ENCODE data around the gene FAM3C. TPM values are rescaled to one million over a fixed set of nuclear protein-coding genes. Genes with fewer than 3 reads are reported as not detected.

Gene FAM3C
- total and polyA plus RNA-seq, 2 of the 8 experiments (the other 6 are each of a cell fraction or from before 2014, with no cell fraction given) = 27.0 to 77.7 TPM

- H3K4me1 ChIP-seq (replicated peaks in 1 of 4; ENCODE audit: control insufficient read depth in 3 of 4, insufficient read depth in 4 of 4, low read length in 3 of 4) = no peaks in the 10 kb centered on the region
- no peak overlapping the region for H2AK5ac ChIP-seq (ENCODE audit: low read depth, low read length)
- WGBS, 2 experiments (ENCODE audit: extremely low coverage in 1 of 2, insufficient coverage in 1 of 2, insufficient read length in 1 of 2, insufficient replicate concordance in 2 of 2, low coverage in 1 of 2, low lambda C conversion rate in 2 of 2, missing lambda C conversion rate in 1 of 2) = 93% methylated on average over 1 of the region's 1 CpG; no CpG with 5 or more reads in 1 of the 2 experiments
- H3K79me2 ChIP-seq (ENCODE audit: control insufficient read depth in 1 of 2, insufficient read depth in 2 of 2, low read length in 2 of 2) = no peaks in the 10 kb centered on the region
- no peak overlapping the region for H4K8ac ChIP-seq (ENCODE audit: extremely low read depth, insufficient read depth, low read length)
- H3K56ac ChIP-seq (replicated peaks; ENCODE audit: insufficient read length, low read depth, low read length) = no peak overlapping the region
- H4K91ac ChIP-seq (replicated peaks; ENCODE audit: insufficient read length, low read length) = no peak overlapping the region
- H3K9me3 ChIP-seq (ENCODE audit: insufficient read depth in 2 of 2, low read depth in 1 of 2, low read length in 1 of 2) = no peaks in the 10 kb centered on the region
- no peak for TF ChIP-seq POLR2A (IDR thresholded peaks at IDR 0.05; ENCODE audit: control extremely low read depth in 1 of 2, low read depth in 2 of 2, low read length in 2 of 2)
- no peak for TF ChIP-seq TAF7 (optimal IDR thresholded peaks at IDR 0.05; ENCODE audit: borderline replicate concordance, low read depth, low read length)
- no peak for TF ChIP-seq MAX (IDR thresholded peaks at IDR 0.05)
- no peak for TF ChIP-seq PHF8 (conservative IDR thresholded peaks at IDR 0.05; ENCODE audit: low read depth, low read length)
- TF ChIP-seq ATF3 (IDR thresholded peaks at IDR 0.05; ENCODE audit: insufficient read depth, low read depth, low read length) = no peak
- TF ChIP-seq MAFK (IDR thresholded peaks at IDR 0.05; ENCODE audit: low read depth, low read length) = no peak
- TF ChIP-seq SP1 (IDR thresholded peaks at IDR 0.05; ENCODE audit: low read depth, low read length) = no peak
- H2AFZ ChIP-seq (ENCODE audit: low read length) = no peak overlapping the region
- H3K36me3 ChIP-seq (ENCODE audit: control insufficient read depth in 2 of 4, insufficient read depth in 4 of 4, low read length in 3 of 4) = no peaks in the 10 kb centered on the region
- no peaks in the 10 kb centered on the region for H3K79me1 ChIP-seq (ENCODE audit: low read depth, low read length)
- H3K23me2 ChIP-seq (ENCODE audit: low read depth, low read length) = no peaks in the 10 kb centered on the region
- no peak overlapping the region for H3K14ac ChIP-seq (ENCODE audit: insufficient read length)
- H3K27me3 ChIP-seq (replicated peaks in 1 of 4; ENCODE audit: control insufficient read depth in 3 of 4, extremely low read depth in 1 of 4, insufficient read depth in 3 of 4, low read length in 3 of 4) = no peaks in the 10 kb centered on the region
- CTCF ChIA-PET (ENCODE audit: partially characterized antibody) = interaction anchor here (0.5 kb wide), 1 partner anchor 1358 kb away, joined by 3 read pairs; no protein-coding TSS in a partner anchor
- no peak overlapping the region for H3K4me3 ChIP-seq (ENCODE audit: extremely low read depth in 1 of 4, insufficient read depth in 2 of 4, low read depth in 3 of 4, low read length in 4 of 4)
- no peak overlapping the region for H2BK120ac ChIP-seq (replicated peaks; ENCODE audit: low read depth, low read length)
- DNase-seq (ENCODE audit: low read depth in 1 of 2, low spot score in 2 of 2) (no peak), FAIRE-seq (no peak)
- H3K9ac ChIP-seq (replicated peaks in 1 of 4; ENCODE audit: extremely low read depth in 1 of 4, low read depth in 3 of 4, low read length in 3 of 4) = no peak overlapping the region
- H3K4ac ChIP-seq (replicated peaks; ENCODE audit: insufficient read length, low read depth, low read length) = no peak overlapping the region
- H2BK15ac ChIP-seq (ENCODE audit: low read length) = no peak overlapping the region
- H4K20me1 ChIP-seq (replicated peaks in 1 of 2; ENCODE audit: control insufficient read depth in 1 of 2, insufficient read depth in 2 of 2, low read length in 2 of 2) = no peaks in the 10 kb centered on the region
- no peak overlapping the region for H4K5ac ChIP-seq (ENCODE audit: insufficient read length, low read depth, low read length)
- H3K23ac ChIP-seq (ENCODE audit: insufficient read length) = no peak overlapping the region
- POLR2A ChIA-PET (ENCODE audit: partially characterized antibody) = no interaction called here
- no peak overlapping the region for H3K4me2 ChIP-seq (ENCODE audit: insufficient read depth in 1 of 2, low read depth in 2 of 2, low read length in 2 of 2)
- no peak overlapping the region for H3K18ac ChIP-seq (ENCODE audit: extremely low read depth, low read length)
- H2BK12ac ChIP-seq (ENCODE audit: low read depth, low read length) = no peak overlapping the region
- no peak overlapping the region for H2BK20ac ChIP-seq (ENCODE audit: low read length)
- no peak overlapping the region for H3K27ac ChIP-seq (ENCODE audit: low read depth, low read length)
- no peak overlapping the region for H2BK5ac ChIP-seq (ENCODE audit: low read depth, low read length)
Measured at GRCh38 chr7:121402701-121403100, 6.6 kb upstream of the FAM3C start.
